GM21360 (cell line): Measurements from ENCODE around the gene ZNFX1.
"Not testable (repeated sequence)": the region's sequence is repeated elsewhere in the genome, so short reads cannot be mapped to it uniquely, and the experiment has no call there.

Experiments used
- ATAC-seq: cut with Tn5 transposase; IDR thresholded peaks from one replicate; pipeline ENCODE4 v1.9.1; 2021; ENCODE audit warnings: mild to moderate bottlenecking, moderate library complexity; ENCODE audit not compliant: unreplicated experiment

The ZNFX1 gene

DNA sequence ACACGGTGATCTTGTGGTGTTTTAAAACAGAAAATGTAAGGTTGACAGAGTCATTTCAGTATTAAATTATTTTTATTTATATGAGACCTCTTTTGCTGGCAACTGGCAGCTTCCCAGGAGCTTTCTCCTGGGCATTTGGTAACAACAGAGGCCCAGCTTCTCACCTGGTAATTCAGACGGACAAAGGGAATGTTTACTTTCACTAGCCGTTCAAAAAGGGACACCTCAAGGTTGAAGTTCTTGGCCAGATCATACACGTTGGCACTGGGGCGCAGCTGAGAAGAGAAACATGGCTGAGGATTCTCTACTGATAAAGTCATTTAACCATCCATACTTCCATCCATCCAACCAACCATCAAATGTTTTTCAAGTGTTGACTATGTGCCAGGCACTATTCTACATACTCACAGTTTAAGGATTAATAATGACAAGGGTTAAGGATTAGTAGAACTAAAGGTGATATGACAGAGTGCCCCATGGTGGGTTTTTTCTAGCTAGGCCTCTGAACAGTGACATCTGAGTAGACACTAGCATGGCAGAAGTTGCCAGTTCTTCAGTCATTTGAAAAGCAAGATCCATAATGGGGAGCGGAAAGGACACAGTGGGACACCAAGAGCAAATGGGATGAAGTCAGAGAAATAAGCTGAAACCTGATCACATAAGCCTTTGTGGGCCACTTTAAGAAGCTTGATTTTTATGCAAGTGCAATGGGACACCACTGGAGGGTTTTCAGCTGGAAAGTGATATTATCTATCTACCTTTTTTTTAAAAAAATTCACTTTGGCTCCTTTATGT, 25.1 kb downstream of the ZNFX1 start:
- no peak for ATAC-seq

DNA sequence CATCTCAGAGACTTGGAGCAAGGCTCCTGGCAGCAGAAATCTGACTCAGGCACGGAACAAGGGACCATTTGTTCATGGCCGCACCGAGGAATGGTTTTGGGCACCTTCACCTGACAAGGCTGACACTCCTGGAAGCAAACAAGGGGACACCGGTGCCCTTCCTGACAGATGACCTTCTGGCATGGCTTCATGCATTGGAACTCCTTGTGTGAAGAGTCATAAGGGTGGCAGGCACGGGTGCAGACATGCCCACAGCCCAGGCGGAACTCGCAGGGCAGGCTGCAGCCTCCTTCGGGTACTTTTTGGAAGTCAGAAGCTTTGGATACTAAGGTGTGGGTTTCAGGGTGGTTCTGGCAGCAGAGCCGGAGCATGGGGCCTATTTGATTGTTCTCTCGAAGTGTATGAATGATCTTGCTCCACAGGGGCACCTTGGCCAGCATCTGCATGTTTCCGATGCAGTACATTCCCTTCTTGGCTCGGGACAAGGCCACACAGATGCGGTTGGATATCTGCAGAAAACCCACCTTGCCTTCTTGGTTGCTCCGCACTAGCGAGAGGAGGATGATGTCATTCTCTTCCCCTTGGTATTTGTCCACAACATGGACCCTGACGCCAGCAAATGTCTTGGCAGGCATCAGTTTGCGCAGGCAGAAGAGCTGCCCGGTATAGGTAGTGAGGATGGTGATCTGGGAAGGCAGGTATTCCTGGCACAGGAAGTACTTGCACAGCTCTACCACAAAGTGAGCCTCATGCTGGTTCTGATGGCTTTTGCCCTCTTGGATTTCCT, 28.8 kb downstream of the ZNFX1 start:
- ATAC-seq, result no peak

DNA sequence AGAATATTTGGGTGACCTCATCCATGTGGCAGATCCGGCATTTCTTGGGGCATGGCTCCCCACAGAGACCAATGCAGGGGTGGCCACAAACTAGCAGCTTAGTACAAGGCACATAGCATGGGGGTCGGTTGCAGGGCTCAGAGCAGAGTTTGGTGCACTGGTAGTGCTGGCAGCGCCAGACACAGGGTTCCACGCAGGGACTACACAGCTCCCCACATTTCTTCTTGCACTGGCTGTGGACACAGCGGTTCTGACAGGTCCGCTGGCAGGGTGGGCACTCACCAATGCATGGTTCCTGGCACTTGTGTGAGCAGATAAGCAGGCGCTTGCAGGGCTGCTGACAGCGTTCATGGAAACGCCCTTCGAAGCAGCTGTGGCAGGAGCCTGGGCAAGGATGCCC, 29.6 kb downstream of the ZNFX1 start:
- no peak for ATAC-seq

DNA sequence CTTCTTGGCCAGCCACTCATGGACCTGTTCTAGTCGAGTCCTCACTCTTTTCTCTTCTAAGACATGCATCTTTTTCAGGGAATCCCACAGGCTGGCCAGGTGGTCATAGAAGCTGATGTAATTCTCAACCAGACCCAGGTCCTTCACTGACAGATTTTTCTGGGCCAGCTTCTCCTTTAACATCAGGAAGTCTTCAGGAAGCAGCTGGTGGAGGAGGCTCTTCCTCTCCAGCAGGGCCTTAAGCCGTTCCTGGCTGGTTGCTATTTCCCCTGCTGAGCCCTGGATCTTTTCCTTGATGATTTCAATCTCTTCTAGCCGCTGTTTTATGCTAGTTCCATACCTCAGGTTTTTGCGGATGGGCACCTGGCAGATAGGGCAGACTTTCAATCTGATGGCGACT, 30.1 kb downstream of the ZNFX1 start:
- ATAC-seq, result no peak

DNA sequence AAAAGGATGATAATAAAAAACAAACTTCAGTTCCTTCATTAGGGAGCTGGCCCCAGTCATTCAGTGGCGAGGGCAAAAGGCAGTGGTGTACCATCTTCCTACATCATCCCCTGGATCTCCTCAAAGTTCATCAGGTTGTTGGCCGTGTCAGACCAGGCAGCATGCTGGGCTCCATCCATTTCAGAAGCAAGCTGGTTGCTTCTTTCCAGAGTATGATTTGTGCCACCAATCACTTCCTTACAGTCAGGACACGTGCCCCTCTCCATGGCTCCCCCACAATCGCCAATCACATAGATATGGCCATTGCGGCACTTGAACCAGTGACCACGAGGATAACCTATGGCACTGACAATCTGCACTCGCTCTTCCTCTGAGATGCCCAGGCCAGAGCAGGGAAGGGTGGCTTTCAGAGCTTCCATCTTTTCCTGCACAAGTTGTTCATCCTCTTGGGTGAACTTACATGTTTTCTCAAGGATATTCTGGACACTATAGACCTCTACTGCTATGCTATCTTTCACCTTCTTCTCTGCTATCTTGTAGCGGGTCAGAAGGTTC, 30.6 kb downstream of the ZNFX1 start:
- ATAC-seq, result no peak

DNA sequence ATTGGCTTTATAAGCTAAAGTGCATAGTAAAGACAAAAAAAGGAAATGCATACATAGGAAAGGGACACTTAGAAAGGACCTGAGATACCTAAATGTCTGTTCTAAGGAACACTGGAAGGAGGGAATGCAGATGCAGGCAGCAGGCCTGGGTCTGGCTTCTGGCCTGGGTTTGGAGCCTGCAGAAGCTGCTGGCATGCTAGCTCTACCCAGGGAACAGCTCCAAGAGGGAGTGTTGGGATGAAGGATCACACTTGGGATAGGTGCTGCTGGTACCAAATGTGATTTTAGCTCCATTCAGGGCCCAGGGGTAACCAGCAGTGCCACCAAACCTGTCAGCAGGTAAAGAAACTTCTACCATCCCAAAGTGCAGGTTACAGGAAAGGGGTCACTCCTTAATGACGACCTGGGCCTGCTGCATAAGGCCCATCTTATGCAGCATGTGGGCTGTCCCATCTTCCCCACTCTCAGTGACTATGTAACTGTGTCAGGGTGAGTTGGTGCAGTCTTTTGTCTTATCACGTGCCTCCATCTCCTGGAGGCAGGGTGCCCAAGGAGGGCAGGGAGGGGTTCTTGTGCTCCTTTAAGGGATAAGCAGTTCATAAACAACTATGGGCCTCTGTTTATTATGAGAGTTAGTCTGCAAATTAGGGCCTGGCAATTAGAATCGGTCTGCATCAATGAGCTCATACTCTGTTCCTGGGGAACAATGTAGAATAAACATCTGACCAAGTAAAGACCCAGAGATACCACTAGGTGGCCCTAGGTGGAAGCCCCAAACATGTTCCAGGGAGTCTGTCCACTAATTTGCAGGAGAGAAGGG, 31.7 kb downstream of the ZNFX1 start:
- no peak for ATAC-seq

DNA sequence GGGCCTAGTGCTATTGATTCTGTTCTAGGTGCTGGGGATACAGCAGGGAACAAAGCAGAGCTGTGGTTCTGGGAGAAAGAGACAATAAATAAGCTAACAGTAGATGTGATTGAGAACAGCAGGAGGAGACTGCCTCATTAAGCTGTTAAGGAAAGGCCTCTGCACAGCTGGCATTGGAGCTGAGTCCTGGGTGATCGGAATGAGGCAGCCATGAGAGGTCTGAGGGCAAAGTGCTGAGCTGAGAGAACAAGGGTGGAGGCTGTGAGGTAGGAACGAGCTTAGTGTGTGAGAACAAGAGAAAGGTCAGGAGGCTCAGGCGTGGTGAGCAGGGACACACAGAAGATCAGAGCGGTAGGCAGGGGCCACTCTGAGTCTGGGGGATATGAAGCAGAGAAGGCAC, 40.3 kb downstream of the ZNFX1 start:
- no peak for ATAC-seq

DNA sequence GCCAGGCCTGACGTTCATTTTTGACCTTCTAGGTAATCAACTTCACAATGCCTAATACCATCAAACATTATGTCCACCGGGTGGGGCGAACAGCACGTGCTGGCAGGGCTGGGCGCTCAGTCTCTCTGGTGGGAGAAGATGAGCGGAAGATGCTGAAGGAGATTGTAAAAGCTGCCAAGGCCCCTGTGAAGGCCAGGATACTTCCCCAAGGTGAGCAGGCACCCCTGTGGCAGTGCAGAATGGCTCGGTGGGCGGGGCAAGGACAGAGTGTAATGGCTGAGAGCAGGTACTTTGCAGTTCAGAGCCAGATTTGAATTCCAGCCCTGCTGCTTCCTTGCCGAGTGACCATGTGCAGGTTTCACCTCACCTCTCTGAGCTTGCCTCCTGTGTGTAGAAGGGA, 41.6 kb downstream of the ZNFX1 start:
- no peak for ATAC-seq

DNA sequence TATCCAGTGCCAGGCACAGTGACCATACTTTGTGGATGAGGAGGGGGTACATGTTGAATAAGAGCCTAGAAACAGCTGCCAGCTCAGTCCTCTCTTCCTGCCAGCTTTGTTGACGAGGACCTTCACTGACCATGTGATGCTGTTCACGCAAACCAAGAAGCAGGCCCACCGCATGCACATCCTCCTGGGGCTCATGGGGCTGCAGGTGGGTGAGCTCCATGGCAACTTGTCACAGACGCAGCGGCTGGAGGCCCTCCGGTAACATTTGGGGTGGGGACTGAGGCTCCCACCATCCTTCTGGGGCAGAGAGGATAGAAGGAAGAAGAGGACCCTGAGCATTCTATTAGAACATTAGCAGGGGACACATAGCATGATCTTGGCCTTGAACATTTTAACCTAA, 43.0 kb downstream of the ZNFX1 start:
- no peak for ATAC-seq

DNA sequence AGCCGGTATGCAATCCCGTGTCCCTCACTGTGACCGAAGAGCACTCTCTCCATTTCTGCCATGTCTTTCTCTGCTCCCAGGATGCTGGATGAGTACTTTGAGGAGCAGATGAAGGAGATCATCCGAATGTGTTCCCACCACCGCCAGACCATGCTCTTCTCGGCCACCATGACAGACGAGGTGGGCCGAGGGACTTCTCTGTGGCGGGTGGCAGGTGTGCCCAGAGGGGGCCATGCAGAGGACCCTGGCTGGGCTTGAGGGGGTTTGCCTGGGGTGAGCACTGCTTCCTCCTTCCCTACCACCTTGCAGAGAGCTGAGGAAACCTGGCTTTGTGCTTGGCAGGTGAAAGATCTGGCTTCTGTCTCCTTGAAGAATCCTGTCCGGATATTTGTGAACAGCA, 44.6 kb downstream of the ZNFX1 start:
- ATAC-seq, result no peak

DNA sequence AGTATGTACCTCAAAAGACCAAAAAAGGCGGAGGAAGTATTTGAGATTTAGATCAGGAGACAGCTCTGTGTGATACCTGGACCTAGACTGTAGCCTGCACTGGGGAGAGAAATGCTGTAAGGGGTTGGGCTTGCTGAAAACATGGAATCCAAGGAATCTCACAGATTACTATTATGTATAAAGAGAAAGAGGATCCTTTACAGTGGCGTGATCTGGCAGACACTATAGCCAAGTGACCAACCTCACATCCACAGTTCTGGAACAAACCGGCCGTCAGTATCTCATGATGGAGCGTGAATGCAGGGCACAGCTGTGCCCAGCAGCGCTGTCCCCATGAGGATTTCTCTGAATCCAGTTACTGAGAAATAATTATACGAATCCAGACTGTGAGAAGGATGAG, 46.4 kb downstream of the ZNFX1 start:
- ATAC-seq, result no peak

DNA sequence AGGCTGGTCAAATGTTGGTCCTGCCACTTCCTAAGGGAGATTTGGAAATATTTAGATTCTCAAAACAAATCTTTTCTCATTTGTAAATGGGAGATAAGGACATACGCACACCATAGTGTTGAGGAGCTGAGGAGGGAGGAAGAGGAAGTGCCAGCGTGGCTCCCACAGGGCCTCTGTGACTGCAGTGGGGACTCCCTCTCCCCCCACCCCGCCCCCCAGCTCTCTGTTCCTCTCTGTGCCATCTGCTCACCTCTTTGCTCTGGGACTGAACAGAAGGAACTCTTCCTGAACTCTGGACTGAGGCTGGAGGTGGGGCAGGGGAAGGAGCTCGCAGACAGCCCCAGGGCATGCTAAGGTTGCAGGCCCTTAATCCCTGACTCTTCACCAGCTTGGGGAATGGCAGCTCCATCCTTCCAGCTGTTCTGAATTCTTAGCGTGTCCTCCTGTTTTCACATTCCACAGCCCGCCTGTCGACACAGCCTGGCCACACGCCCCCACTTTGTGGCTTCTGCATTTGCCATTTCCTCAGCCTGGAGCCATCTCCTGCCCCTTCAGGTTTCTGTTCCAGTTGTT, 47.2 kb downstream of the ZNFX1 start:
- ATAC-seq, result no peak

DNA sequence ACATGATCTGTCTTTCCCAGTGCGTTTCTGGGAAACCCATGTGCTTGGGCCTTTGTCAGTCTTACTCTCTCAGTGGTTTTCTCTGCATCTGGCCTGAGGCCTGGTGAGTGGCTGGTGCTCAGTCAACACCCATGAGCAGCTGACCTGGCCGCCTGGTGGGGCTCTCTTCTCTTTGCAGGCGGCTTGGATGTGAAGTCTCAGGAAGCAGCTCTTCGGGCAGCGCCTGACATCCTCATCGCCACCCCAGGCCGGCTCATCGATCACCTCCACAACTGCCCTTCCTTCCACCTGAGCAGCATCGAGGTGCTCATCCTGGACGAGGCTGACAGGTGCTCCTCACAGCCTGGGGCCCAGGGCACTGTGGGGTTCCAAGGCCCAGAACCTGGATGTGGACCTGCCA, 47.8 kb downstream of the ZNFX1 start:
- no peak for ATAC-seq

DNA sequence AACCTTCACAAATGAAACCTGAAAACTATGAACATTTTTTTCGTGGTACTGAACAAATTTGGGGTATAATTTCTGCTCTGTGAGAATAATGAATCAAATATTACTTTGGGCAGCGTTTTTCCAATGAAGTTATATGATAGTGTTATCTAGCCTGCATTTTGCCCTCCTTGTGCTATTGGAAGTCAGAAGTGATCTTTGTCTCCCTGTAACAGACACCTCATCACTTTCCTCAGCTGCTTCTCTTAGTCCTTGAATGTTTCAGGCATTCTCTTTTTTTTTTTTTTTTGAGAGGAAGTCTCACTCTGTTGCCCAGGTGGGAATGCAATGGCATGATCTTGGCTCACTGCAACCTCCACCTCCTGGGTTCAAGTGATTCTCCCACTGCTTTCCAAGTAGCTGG, 48.5 kb downstream of the ZNFX1 start:
- ATAC-seq, result no peak

DNA sequence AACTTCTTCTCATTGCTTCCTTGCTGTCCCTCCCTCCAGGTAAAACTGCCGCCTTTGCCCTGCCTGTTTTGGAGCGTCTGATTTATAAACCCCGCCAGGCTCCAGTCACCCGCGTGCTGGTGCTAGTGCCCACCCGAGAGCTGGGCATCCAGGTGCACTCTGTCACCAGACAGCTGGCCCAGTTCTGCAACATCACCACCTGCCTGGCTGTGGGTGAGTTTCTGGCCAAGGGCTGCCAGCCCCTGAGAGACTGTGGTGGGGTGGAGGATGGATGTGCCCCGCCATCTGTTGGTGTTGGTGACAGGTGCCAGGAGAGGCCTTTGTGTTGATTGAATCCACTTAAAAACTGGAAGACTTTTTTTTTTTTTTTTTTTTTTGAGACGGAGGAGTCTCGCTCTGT, 49.2 kb downstream of the ZNFX1 start:
- no peak for ATAC-seq

DNA sequence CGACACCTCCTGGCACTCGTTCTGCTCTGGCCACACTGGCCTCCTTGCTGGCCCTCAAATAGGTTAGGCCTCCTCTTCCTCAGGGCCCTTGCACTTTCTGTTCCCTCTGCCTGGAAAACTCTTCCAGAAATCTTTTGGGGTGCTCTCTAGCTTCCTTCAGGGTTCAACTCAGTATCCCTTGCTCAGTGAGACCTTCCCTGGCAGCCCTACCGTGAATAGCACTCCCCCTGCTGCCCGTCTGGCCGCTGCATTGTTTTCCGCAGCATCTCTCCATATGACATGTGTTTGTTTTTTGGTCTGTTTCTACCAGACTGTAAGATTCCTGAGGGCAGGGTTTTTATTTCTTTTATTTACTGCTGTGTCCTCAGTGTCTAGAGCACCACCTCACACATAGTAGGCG, 52.0 kb downstream of the ZNFX1 start:
- no peak for ATAC-seq

DNA sequence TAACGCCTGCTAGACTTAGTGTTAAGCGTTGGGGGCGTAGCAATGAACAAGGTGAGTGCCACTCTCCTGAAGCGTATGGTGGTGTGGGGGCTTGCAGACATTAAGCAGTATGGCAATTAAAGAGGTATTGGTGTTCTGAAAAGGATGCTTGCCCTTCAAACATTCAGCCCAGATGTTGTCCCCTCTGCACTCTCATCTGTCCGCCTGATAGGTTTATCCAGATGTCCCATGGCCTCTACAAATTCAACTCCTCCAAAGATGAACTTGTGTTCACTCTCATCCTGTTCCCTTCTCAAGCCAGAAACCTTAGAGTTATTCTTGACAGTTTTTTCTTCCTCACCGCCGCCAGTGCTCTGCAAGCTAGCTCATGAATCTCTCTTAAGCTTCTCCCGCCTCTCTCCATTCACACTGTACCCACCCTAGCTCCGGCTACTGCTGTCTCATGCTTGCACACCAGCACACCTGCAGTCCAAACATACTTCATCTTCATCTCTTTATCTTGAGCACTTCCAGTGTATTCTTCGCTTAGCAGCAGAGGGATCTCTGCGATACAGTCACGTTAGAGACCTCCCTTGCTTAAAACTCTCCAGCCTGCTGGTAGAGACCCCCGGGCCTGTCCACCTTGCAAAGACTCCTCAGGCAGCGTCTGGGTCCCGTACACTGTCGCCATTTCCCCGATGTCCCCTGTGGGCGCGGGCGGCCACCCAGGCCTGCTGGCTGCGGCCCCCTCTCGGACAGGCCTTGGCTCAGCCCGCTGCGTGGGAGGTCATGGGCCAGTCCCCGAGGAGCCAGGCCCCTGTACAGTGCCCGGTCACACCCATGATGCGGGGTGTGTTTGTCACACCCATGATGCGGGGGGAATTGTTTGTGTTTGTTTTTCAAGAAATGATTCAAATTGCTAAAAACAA, 57.7 kb downstream of the ZNFX1 start:
- ATAC-seq, result no peak

DNA sequence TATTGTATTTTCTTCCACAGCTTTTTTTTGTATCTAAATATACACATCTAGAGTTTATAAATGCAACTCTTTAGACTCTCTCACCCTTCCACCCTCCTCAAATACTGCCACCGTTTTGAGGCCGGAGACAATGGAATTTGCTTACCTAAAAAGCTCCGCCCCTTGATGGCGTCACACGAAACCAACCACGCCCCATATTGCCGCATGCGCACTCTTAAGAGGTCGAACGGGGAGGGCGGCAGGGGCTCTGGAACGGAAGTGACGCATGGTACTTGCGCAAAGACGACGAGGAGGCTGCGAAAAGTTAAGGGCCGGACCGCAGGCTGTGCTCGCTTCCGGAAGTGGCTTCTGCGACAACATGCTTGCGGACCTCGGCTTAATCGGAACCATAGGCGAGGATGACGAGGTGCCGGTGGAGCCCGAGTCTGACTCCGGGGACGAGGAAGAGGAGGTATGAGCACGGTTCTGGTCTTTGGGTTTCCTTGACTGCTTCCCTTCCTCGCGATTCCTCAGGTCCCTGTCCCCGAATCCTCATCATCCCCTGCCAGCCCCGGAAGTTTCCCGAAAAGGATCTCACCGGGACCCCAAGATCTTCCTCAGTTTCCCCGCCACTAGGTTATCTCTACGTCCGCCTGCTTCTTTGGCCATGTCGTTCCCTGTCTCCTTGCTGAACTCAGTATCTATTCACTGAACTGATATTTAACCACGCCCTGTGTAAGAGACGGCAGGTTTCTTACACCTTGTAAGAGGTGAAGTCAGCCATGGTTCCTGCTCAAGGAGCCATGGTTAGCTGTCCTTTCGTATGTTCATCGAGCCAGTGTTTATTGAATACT, 58.5 kb downstream of the ZNFX1 start, which contains the start of gene DDX27:
Gene DDX27 (plus strand): TSS at position 326 of the 833 bp plus-strand sequence. CDS start 33 bp downstream, at position 359.
- peak; percentile 73 for ATAC-seq

DNA sequence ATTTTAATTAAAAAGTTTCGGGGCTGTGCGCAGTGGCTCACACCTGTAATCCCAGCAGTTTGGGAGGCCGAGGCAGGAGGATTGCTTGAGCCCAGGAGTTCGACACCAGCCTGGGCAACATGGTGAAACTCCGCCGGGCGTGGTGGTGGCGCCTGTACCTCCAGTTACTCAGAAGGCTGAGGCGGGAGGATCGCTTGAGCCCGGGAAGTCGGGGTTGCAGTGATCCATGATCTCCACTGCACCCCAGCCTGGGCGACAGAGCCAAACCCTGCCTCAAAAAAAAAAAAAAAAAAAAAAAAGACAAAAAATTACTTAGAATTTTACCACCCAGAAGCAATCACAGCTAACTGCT, 59.1 kb downstream of the ZNFX1 start:
- not testable (repeated sequence) for ATAC-seq
